IMR-90 (cell line): ENCODE measurements around the gene DNAJC7. TPM values are rescaled to one million over a fixed set of nuclear protein-coding genes. Genes with fewer than 3 reads are reported as not detected.

Source experiments
- ATAC-seq: fragments of 200-7000 bp; cut with Tn5 transposase; 2 replicates; pipeline ENCODE4 v1.9.1; 2020; ENCODE audit warnings: low read depth, mild to moderate bottlenecking, moderate library complexity
- BruUV-seq: library from RNA; stranded (reverse); fragments of 400-500 nt; replicated peaks from 2 replicates; lab custom pipeline; 2021; lab: Mats Ljungman, UMichigan
- CTCF ChIA-PET: fragments of 300-600 bp; formaldehyde crosslinking; extraction: SDS; loops from one replicate; lab custom pipeline; 2021; ENCODE audit warnings: antibody characterized with exemption; lab: Yijun Ruan, JAX
- POLR2A ChIA-PET: fragments of 300-600 bp; sonication (Branson Sonifier 250); formaldehyde crosslinking; loops from one replicate; lab custom pipeline; 2022; ENCODE audit warnings: antibody characterized with exemption; ENCODE audit not compliant: unreplicated experiment; lab: Charles Lee
- DNase-seq: peaks from one replicate; pipeline ENCODE4 v3.0.0; 2013
- H2AFZ ChIP-seq: replicated peaks from 2 replicates; pipeline ENCODE3; 2013; ENCODE audit warnings: low read length, mild to moderate bottlenecking; ENCODE audit not compliant: poor library complexity
- H2AK5ac ChIP-seq: 2 replicates; pipeline ENCODE4 v1.6.1; 2013; ENCODE audit warnings: low read depth, low read length, inconsistent platforms
- H2AK9ac ChIP-seq: replicated peaks from 2 replicates; pipeline ENCODE3; 2013; ENCODE audit warnings: mild to moderate bottlenecking, low read depth, low read length, moderate library complexity; ENCODE audit not compliant: poor library complexity
- H2BK120ac ChIP-seq: 2 replicates; pipeline ENCODE4 v1.6.1; 2013; ENCODE audit warnings: low read depth, low read length, inconsistent platforms
- H2BK15ac ChIP-seq: 3 replicates; pipeline ENCODE4 v1.6.1; 2013; ENCODE audit warnings: low read depth, low read length, inconsistent platforms
- H2BK20ac ChIP-seq: 2 replicates; pipeline ENCODE4 v1.6.1; 2013; ENCODE audit warnings: low read depth, mild to moderate bottlenecking, inconsistent platforms, low read length, moderate library complexity
- H2BK5ac ChIP-seq: 2 replicates; pipeline ENCODE4 v1.6.1; 2013; ENCODE audit warnings: mild to moderate bottlenecking, low read depth, low read length, inconsistent platforms; ENCODE audit not compliant: poor library complexity, severe bottlenecking
- H3K14ac ChIP-seq: replicated peaks from 2 replicates; pipeline ENCODE4 v1.6.1; 2013; ENCODE audit warnings: low read depth, low read length, inconsistent platforms
- H3K18ac ChIP-seq: 2 replicates; pipeline ENCODE4 v1.6.1; 2013; ENCODE audit warnings: low read depth, low read length, control low read depth
- H3K23ac ChIP-seq: 2 replicates; pipeline ENCODE4 v1.6.1; 2013; ENCODE audit warnings: low read depth, low read length, inconsistent platforms
- H3K27ac ChIP-seq: 2 replicates; pipeline ENCODE4 v1.5.1; 2013; ENCODE audit warnings: mild to moderate bottlenecking, control low read depth, low read length; ENCODE audit not compliant: insufficient read depth
- H3K27me3 ChIP-seq: 2 replicates; pipeline ENCODE4 v1.6.1; 2013; ENCODE audit warnings: low read length; ENCODE audit not compliant: control insufficient read depth, insufficient read depth
- H3K36me3 ChIP-seq: 2 replicates; pipeline ENCODE4 v1.6.1; 2013; ENCODE audit warnings: low read length, mixed read lengths; ENCODE audit not compliant: control insufficient read depth, insufficient read depth
- H3K4ac ChIP-seq: 2 replicates; pipeline ENCODE4 v1.6.1; 2013; ENCODE audit warnings: low read depth, low read length, inconsistent platforms
- H3K4me1 ChIP-seq: 2 replicates; pipeline ENCODE4 v1.6.1; 2013; ENCODE audit warnings: low read length, mixed read lengths; ENCODE audit not compliant: control insufficient read depth, insufficient read depth
- H3K4me2 ChIP-seq: 2 replicates; pipeline ENCODE4 v1.6.1; 2013; ENCODE audit warnings: low read depth, mild to moderate bottlenecking, control low read depth, low read length, moderate library complexity
- H3K4me3 ChIP-seq: 2 replicates; pipeline ENCODE4 v1.5.1; 2013; ENCODE audit warnings: low read depth, mild to moderate bottlenecking, control low read depth, low read length, moderate library complexity; ENCODE audit not compliant: insufficient read depth
- H3K56ac ChIP-seq: 2 replicates; pipeline ENCODE4 v1.6.1; 2013; ENCODE audit warnings: low read length, inconsistent platforms; ENCODE audit not compliant: insufficient read depth; ENCODE audit errors: extremely low read depth
- H3K79me1 ChIP-seq, 2 experiments: 2 replicates each; pipeline ENCODE4 v1.6.1; 2013; ENCODE audit warnings: low read length in 2 of 2, inconsistent platforms in 1 of 2, low read depth in 1 of 2
- H3K9ac ChIP-seq: 2 replicates; pipeline ENCODE4 v1.6.1; 2013; ENCODE audit warnings: low read depth, low read length, control low read depth
- H3K9me1 ChIP-seq: 2 replicates; pipeline ENCODE4 v1.6.1; 2013; ENCODE audit warnings: low read length, inconsistent platforms; ENCODE audit not compliant: insufficient read depth
- H3K9me3 ChIP-seq: 2 replicates; pipeline ENCODE4 v1.6.1; 2013; ENCODE audit warnings: low read length; ENCODE audit not compliant: control insufficient read depth, insufficient read depth
- H4K20me1 ChIP-seq: 2 replicates; pipeline ENCODE4 v1.6.1; 2013; ENCODE audit warnings: low read length, inconsistent platforms; ENCODE audit not compliant: insufficient read depth
- H4K5ac ChIP-seq: 2 replicates; pipeline ENCODE4 v1.6.1; 2013; ENCODE audit warnings: mild to moderate bottlenecking, low read depth, low read length, control low read depth
- H4K8ac ChIP-seq, 2 experiments: 2 replicates each; pipeline ENCODE4 v1.6.1; 2013; ENCODE audit warnings: low read depth in 2 of 2, low read length in 2 of 2, control low read depth in 1 of 2, inconsistent platforms in 1 of 2
- H4K91ac ChIP-seq: 2 replicates; pipeline ENCODE4 v1.6.1; 2013; ENCODE audit warnings: low read depth, low read length, inconsistent platforms; ENCODE audit not compliant: insufficient read depth
- BHLHE40 ChIP-seq: fragments of 150-350 bp; IDR thresholded peaks from 2 replicates; pipeline ENCODE4 v1.6.1; 2016; ENCODE audit warnings: mild to moderate bottlenecking, low read depth, low read length
- CEBPB ChIP-seq: IDR thresholded peaks from 2 replicates; pipeline ENCODE4 v1.6.1; 2012; ENCODE audit warnings: low read depth, low read length, improper control_type of control experiment
- CHD1 ChIP-seq: IDR thresholded peaks from 2 replicates; pipeline ENCODE4 v1.6.1; 2012; ENCODE audit warnings: low read depth, low read length, improper control_type of control experiment
- CTCF ChIP-seq: conservative IDR thresholded peaks from 2 replicates; pipeline ENCODE4 v1.5.1; 2012; ENCODE audit warnings: mild to moderate bottlenecking, low read depth, low read length, improper control_type of control experiment
- FOS ChIP-seq: fragments of 150-350 bp; IDR thresholded peaks from 2 replicates; pipeline ENCODE4 v1.6.1; 2016; ENCODE audit warnings: low read depth, low read length
- MAZ ChIP-seq: IDR thresholded peaks from 2 replicates; pipeline ENCODE4 v1.6.1; 2012; ENCODE audit warnings: low read depth, mild to moderate bottlenecking, low read length, improper control_type of control experiment, moderate library complexity, borderline replicate concordance
- NFE2L2 ChIP-seq: fragments of 150-350 bp; IDR thresholded peaks from 2 replicates; pipeline ENCODE4 v1.6.1; 2016; ENCODE audit warnings: low read depth, mild to moderate bottlenecking, low read length
- POLR2A ChIP-seq: IDR thresholded peaks from 2 replicates; pipeline ENCODE4 v1.6.1; 2012; ENCODE audit warnings: mild to moderate bottlenecking, low read depth, low read length
- RAD21 ChIP-seq: IDR thresholded peaks from 2 replicates; pipeline ENCODE4 v1.6.1; 2012; ENCODE audit warnings: low read length, improper control_type of control experiment
- RCOR1 ChIP-seq: IDR thresholded peaks from 2 replicates; pipeline ENCODE4 v1.6.1; 2012; ENCODE audit warnings: mild to moderate bottlenecking, low read length, improper control_type of control experiment; ENCODE audit not compliant: insufficient replicate concordance
- RFX5 ChIP-seq: IDR thresholded peaks from 2 replicates; pipeline ENCODE4 v1.8.0; 2012; ENCODE audit warnings: low read depth, mild to moderate bottlenecking, low read length, moderate library complexity
- SMC3 ChIP-seq: fragments of 150-350 bp; IDR thresholded peaks from 2 replicates; pipeline ENCODE4 v1.6.1; 2016; ENCODE audit warnings: low read depth, mild to moderate bottlenecking, antibody characterized with exemption, low read length, moderate library complexity
- USF2 ChIP-seq: fragments of 150-350 bp; IDR thresholded peaks from 2 replicates; pipeline ENCODE4 v1.6.1; 2017; ENCODE audit warnings: mild to moderate bottlenecking, antibody characterized with exemption, low read length, low read depth
- WGBS, 2 experiments: methylation state at CpG; one replicate each; pipeline versions ENCODE4 v1.1.5 to v1.1.7; 2013; ENCODE audit warnings: missing lambda C conversion rate in 2 of 2; ENCODE audit not compliant: insufficient read length in 1 of 2; ENCODE audit errors: extremely low coverage in 2 of 2; 5-methylcytosine and 5-hydroxymethylcytosine counted together
- dilution Hi-C: fragments of 300-500 bp; cut with HindIII; formaldehyde crosslinking; loops from one replicate; pipeline ENCODE4 v1.14.3; 2018; ENCODE audit warnings: low sequenced_read_pairs; ENCODE audit not compliant: unreplicated experiment
- in situ Hi-C: fragments of 300-500 bp; cut with MboI; formaldehyde crosslinking; loops from 3 replicates; pipeline ENCODE4 v1.14.3; 2019; ENCODE audit warnings: low sequenced_read_pairs, inconsistent platforms, mixed read lengths
- intact Hi-C: fragments of 100-400 bp; cut with micrococcal nuclease; formaldehyde crosslinking; loops from 2 replicates; pipeline ENCODE4 v1.10.0; 2022
- polyA plus RNA-seq, 3 experiments: library from polyadenylated mRNA; depleted of rRNA; stranded (reverse); fragments of >200 nt; gene quantifications; 2 replicates each; pipeline ENCODE4 v1.2.3, GENCODE V29; 2012; ENCODE audit warnings: low replicate concordance in 1 of 3
- total RNA-seq: library from RNA; depleted of rRNA; stranded (reverse); fragments of >200 nt; gene quantifications from 2 replicates; pipeline ENCODE4 v1.2.3, GENCODE V29; 2012
- TF ChIP-seq, protein P1 (sequence below): fragments of 150-350 bp; IDR thresholded peaks from 2 replicates; pipeline ENCODE4 v1.6.1; 2016; ENCODE audit warnings: low read depth, mild to moderate bottlenecking, low read length, moderate library complexity, borderline replicate concordance

Gene DNAJC7
- total and polyA plus RNA-seq, 2 of the 4 experiments (the other 2 are of a cell fraction), result 49.3 to 71.7 TPM

- peak within 1 kb of the TSS; percentile 77 for H3K14ac ChIP-seq
- peak within 1 kb of the TSS; percentile 96 for H3K4me2 ChIP-seq
- H2BK120ac ChIP-seq, result peak within 1 kb of the TSS; percentile 17; the same call in 1 of the 2 replicates
- peak within 1 kb of the TSS; percentile 85 for H4K91ac ChIP-seq
- in situ Hi-C loops (loop anchor here (5.0 to 10.0 kb wide), 2 partner anchors 146 to 232 kb away; partner anchors contain the start of genes DHX58 and HAP1), dilution Hi-C loops (no loop called here), intact Hi-C loops (no loop called here)
- H3K4me3 ChIP-seq, result peak within 1 kb of the TSS; percentile 94
- H4K20me1 ChIP-seq, result peaks cover 19% of the 10 kb centered on the region
- H2BK15ac ChIP-seq, result peak within 1 kb of the TSS; percentile 52; the same call in 1 of the 3 replicates
- peaks cover 11% of the 10 kb centered on the region for H3K4me1 ChIP-seq
- peak within 1 kb of the TSS; percentile 88 for H3K9ac ChIP-seq
- H3K18ac ChIP-seq, result peak within 1 kb of the TSS; percentile 45
- H2BK5ac ChIP-seq, result peak within 1 kb of the TSS; percentile 71
- no peaks in the 10 kb centered on the region for H3K9me3 ChIP-seq
- H3K56ac ChIP-seq, result peak within 1 kb of the TSS; percentile 87
- DNase-seq, result peak; percentile 87
- H3K27me3 ChIP-seq, result no peaks in the 10 kb centered on the region
- WGBS, 2 experiments, result 0% methylated on average over 33 of the region's 71 CpGs; no CpG with 5 or more reads in 1 of the 2 experiments
- H2AK5ac ChIP-seq, result peak within 1 kb of the TSS; percentile 97
- H2AFZ ChIP-seq, result peak within 1 kb of the TSS; percentile 97
- peak; percentile 91 for ATAC-seq
- peaks cover 16% of the 10 kb centered on the region for H3K9me1 ChIP-seq
- no TSS peak for BruUV-seq
- H3K79me1 ChIP-seq, result peaks cover 22 to 43% of the 10 kb centered on the region in 2 experiments
- peak within 1 kb of the TSS; percentile 81 for H3K27ac ChIP-seq
- H3K36me3 ChIP-seq, result peaks cover 24% of the 10 kb centered on the region
- H2AK9ac ChIP-seq, result peak within 1 kb of the TSS; percentile 100
- CTCF ChIA-PET, result interaction anchor here (0.8 to 1.6 kb wide), 3 partner anchors 72 to 551 kb away, joined by 3 to 7 read pairs (median 4); no protein-coding TSS in a partner anchor
- peak within 1 kb of the TSS; percentile 89 for H4K5ac ChIP-seq
- peak within 1 kb of the TSS; percentile 69 for H3K23ac ChIP-seq
- no peak within 1 kb of the TSS for H2BK20ac ChIP-seq
- peak within 1 kb of the TSS; percentile 89 for H3K4ac ChIP-seq
- POLR2A ChIA-PET, result interaction anchor here (0.6 to 1.7 kb wide), 10 partner anchors 10 to 553 kb away, joined by 3 to 19 read pairs (median 4); partner anchors contain the start of genes DNAJC7 and NKIRAS2
- H4K8ac ChIP-seq, result peak within 1 kb of the TSS; percentile 93 to 98
- TF ChIP-seq RFX5, result no peak
- no peak for TF ChIP-seq SMC3
- no peak for TF ChIP-seq FOS
- TF ChIP-seq RAD21, result no peak
- peak; percentile 89 for TF ChIP-seq POLR2A
- no peak for TF ChIP-seq USF2
- TF ChIP-seq, protein P1, sequence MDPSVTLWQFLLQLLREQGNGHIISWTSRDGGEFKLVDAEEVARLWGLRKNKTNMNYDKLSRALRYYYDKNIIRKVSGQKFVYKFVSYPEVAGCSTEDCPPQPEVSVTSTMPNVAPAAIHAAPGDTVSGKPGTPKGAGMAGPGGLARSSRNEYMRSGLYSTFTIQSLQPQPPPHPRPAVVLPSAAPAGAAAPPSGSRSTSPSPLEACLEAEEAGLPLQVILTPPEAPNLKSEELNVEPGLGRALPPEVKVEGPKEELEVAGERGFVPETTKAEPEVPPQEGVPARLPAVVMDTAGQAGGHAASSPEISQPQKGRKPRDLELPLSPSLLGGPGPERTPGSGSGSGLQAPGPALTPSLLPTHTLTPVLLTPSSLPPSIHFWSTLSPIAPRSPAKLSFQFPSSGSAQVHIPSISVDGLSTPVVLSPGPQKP, result no peak
- no peak for TF ChIP-seq NFE2L2
- TF ChIP-seq RCOR1, result no peak
- 0 out of 2 replicates have a peak, but pooled peaks have one; percentile 3 for TF ChIP-seq BHLHE40
- no peak for TF ChIP-seq CTCF
- TF ChIP-seq CHD1, result no peak; the same call in 1 of the 2 replicates
- no peak for TF ChIP-seq CEBPB
- TF ChIP-seq MAZ, result peak; percentile 82; the same call in 1 of the 2 replicates
Observed at GRCh38 chr17:41966463-41967140, 50.6 kb downstream of the DNAJC7 start, which contains the start of gene CNP. CNP (plus strand) TSS chr17:41966795; CDS start chr17:41966885, 90 bp downstream.
